ENCODE measurements around the gene C1orf198.

C1orf198 gene

DNA sequence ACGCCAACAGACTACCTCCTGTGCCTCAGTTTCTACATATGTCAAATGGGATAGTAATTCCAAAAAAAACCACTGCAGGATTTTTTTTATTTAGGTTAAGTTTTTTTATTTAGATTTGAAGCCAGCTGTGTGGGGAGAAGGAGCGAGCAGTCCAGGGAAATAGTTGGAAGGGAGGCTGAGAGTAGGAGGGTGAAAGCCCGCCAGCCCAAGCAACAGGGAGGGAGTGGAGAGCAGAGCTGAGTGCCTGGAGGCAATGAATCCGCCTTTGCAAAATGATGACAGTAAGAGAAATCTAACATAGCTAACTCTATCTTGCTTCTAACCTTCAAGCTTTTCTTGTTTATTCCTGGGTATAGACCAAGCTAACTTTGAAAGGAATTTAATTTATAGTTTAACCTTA, 15.6 kb upstream of the C1orf198 start:
- Histone ChIP-seq H3F3A (ENCODE audit: control insufficient read depth, insufficient read depth) (no peaks in the 10 kb centered on the region), H3K9me3 (ENCODE audit: control insufficient read depth, insufficient read depth, low read length) (no peaks in the 10 kb centered on the region)

DNA sequence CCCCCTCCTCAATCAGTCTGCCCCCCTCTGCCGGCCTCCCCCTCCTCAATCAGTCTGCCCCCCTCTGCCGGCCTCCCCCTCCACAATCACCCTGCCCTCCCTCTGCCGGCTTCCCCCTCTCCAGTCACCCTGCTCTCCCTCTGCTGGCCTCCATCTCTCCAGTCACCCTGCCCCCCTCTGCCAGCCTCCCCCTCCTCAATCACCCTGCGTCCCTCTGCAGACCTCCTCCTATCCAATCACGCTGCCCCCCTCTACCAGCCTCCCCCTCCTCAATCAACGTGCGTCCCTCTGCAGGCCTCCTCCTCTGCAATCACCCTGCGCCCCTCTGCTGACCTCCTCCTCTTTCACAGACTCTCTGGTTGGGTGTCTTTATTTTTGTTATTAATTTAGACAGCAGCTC, 11.5 kb upstream of the C1orf198 start:
- Histone ChIP-seq H3K4me3 (ENCODE audit: low read length) (no peak overlapping the region), H3K36me3 (ENCODE audit: control insufficient read depth, low read length) (no peaks in the 10 kb centered on the region), H3K9me2 (replicated peaks; ENCODE audit: control insufficient read depth, low read length) (no peaks in the 10 kb centered on the region), H4K20me1 (ENCODE audit: control insufficient read depth, insufficient read depth, low read depth, low read length) (no peaks in the 10 kb centered on the region), H3K4me1 (ENCODE audit: control insufficient read depth, low read length) (no peaks in the 10 kb centered on the region), H3K79me2 (ENCODE audit: control insufficient read depth, low read length) (no peaks in the 10 kb centered on the region), H3F3A (ENCODE audit: control insufficient read depth, insufficient read depth) (no peaks in the 10 kb centered on the region), H3K4me2 (ENCODE audit: low read length) (no peak overlapping the region), H3K27me3 (ENCODE audit: control insufficient read depth, low read length) (peaks cover 19% of the 10 kb centered on the region), H3K9me3 (ENCODE audit: control insufficient read depth, insufficient read depth, low read length) (no peaks in the 10 kb centered on the region), H3K27ac (ENCODE audit: low read depth, low read length) (no peak overlapping the region)
- TF ChIP-seq EZH2phosphoT487 (IDR thresholded peaks at IDR 0.05; ENCODE audit: borderline replicate concordance, low read length) = no peak
- TF ChIP-seq, protein P1, sequence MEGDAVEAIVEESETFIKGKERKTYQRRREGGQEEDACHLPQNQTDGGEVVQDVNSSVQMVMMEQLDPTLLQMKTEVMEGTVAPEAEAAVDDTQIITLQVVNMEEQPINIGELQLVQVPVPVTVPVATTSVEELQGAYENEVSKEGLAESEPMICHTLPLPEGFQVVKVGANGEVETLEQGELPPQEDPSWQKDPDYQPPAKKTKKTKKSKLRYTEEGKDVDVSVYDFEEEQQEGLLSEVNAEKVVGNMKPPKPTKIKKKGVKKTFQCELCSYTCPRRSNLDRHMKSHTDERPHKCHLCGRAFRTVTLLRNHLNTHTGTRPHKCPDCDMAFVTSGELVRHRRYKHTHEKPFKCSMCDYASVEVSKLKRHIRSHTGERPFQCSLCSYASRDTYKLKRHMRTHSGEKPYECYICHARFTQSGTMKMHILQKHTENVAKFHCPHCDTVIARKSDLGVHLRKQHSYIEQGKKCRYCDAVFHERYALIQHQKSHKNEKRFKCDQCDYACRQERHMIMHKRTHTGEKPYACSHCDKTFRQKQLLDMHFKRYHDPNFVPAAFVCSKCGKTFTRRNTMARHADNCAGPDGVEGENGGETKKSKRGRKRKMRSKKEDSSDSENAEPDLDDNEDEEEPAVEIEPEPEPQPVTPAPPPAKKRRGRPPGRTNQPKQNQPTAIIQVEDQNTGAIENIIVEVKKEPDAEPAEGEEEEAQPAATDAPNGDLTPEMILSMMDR (IDR thresholded peaks at IDR 0.05; ENCODE audit: low read depth, low read length, poor library complexity, severe bottlenecking) = no peak

More for the DNA sequence above, 15.6 kb upstream of the C1orf198 start:
- Histone ChIP-seq H4K20me1 (ENCODE audit: control insufficient read depth, insufficient read depth, low read depth, low read length) (no peaks in the 10 kb centered on the region), H3K79me2 (ENCODE audit: control insufficient read depth, low read length) (no peaks in the 10 kb centered on the region), H3K27ac (ENCODE audit: low read depth, low read length) (no peak overlapping the region), H3K4me1 (ENCODE audit: control insufficient read depth, low read length) (no peaks in the 10 kb centered on the region), H3K9me2 (replicated peaks; ENCODE audit: control insufficient read depth, low read length) (no peaks in the 10 kb centered on the region), H3K27me3 (ENCODE audit: control insufficient read depth, low read length) (peaks cover 10% of the 10 kb centered on the region; the same call in 1 of the 2 replicates), H3K36me3 (ENCODE audit: control insufficient read depth, low read length) (no peaks in the 10 kb centered on the region), H3K4me2 (ENCODE audit: low read length) (no peak overlapping the region), H3K4me3 (ENCODE audit: low read length) (no peak overlapping the region)
- no peak for TF ChIP-seq EZH2phosphoT487 (IDR thresholded peaks at IDR 0.05; ENCODE audit: borderline replicate concordance, low read length)
- TF ChIP-seq, protein P1 (IDR thresholded peaks at IDR 0.05; ENCODE audit: low read depth, low read length, poor library complexity, severe bottlenecking) = no peak

DNA sequence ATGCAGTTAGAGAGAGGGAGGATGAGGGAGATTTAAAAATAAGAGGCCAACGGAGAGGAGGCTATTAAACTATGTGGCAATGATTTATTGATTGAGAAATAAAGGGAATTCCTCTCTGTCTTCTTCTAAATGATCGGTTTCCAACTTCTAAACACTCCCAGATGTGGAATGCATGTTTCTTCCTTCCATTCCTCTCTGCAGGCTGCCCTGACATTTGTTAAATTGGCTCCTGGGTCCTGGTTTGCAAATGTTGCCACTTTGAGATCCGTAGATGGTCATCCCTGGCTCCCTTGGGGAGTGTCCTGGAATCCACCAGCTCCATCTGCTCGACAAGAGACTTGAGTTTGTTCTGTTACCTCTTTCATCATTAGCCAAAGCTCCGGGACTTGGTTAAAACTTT, 10.3 kb upstream of the C1orf198 start:
- Histone ChIP-seq H3K4me1 (ENCODE audit: control insufficient read depth, low read length) (no peaks in the 10 kb centered on the region), H3K4me3 (ENCODE audit: low read length) (no peak overlapping the region), H3K79me2 (ENCODE audit: control insufficient read depth, low read length) (no peaks in the 10 kb centered on the region), H3K4me2 (ENCODE audit: low read length) (no peak overlapping the region), H3K9me3 (ENCODE audit: control insufficient read depth, insufficient read depth, low read length) (no peaks in the 10 kb centered on the region), H4K20me1 (ENCODE audit: control insufficient read depth, insufficient read depth, low read depth, low read length) (no peaks in the 10 kb centered on the region), H3K36me3 (ENCODE audit: control insufficient read depth, low read length) (no peaks in the 10 kb centered on the region), H3F3A (ENCODE audit: control insufficient read depth, insufficient read depth) (no peaks in the 10 kb centered on the region), H3K27ac (ENCODE audit: low read depth, low read length) (no peak overlapping the region), H3K9me2 (replicated peaks; ENCODE audit: control insufficient read depth, low read length) (no peaks in the 10 kb centered on the region), H3K27me3 (ENCODE audit: control insufficient read depth, low read length) (peaks cover 23% of the 10 kb centered on the region)
- TF ChIP-seq EZH2phosphoT487 (IDR thresholded peaks at IDR 0.05; ENCODE audit: borderline replicate concordance, low read length) = no peak
- TF ChIP-seq, protein P1 (IDR thresholded peaks at IDR 0.05; ENCODE audit: low read depth, low read length, poor library complexity, severe bottlenecking) = no peak
